Hippocampal formation (tissue), 2 donors: ENCODE measurements around the gene MDH1B.
A peak's percentile ranks its signal among the peaks of the same experiment; 100 is the strongest.

Source experiments
- DNase-seq, 2 donors: peaks; one replicate each; lab custom pipeline; 2025; lab: John Stamatoyannopoulos, UW

Gene MDH1B

DNA sequence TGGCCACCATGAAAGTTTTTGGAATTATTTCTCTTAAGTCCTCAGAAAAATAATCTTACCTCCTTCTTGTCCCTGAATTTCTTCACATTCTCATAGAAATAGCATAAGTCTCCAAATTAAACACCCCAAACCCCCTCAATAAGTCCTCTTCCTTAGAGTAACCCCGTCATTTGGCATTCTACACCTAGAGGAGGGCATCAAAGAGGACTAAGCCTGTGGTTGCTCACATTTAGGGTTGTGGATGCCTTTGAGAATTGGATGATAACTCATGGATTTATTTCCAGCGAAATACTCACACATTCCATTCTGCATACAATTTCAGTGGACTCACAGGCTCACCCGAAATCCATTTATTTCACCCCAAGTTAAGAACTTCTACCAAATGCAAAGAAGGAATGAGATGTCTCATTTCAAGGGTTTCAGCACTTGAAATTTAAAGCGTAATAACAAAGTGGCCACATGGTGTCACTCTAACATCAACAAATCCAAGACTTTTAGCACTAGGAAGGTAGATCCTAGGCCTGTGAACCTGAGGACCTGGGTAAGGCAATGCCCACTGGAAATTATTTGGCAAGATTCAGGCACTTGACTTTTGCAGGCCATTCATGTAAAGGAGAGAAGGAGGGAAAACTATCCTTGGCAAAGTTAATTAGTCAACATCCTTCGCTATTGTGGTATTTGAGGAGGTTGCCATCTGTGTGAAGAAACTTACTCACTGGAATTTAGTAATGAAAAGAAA lies 71.6 kb downstream of the MDH1B start:
- peak in 1 of 2 donors; percentile 43 for DNase-seq

GRCh38 chr2:206692971-206693370 lies 72.2 kb downstream of the MDH1B start:
- DNase-seq = no peak

- no peak for DNase-seq
These were observed 76.1 kb downstream of the MDH1B start for GRCh38 chr2:206688990-206689389.

- DNase-seq = no peak
These were observed 76.7 kb downstream of the MDH1B start for GRCh38 chr2:206688453-206688852.
